GM10266 (cell line): ENCODE data around the gene CUL1.

Experiments
- DNase-seq: peaks from one replicate; pipeline ENCODE4 v3.0.0; 2012; ENCODE audit errors: extremely low spot score
- CTCF ChIP-seq: IDR thresholded peaks from 2 replicates; pipeline ENCODE4 v1.5.1; 2012; ENCODE audit warnings: mild to moderate bottlenecking, low read depth; ENCODE audit not compliant: control insufficient read depth, insufficient read depth; ENCODE audit errors: missing control alignments

Gene CUL1

GRCh38 chr7:148681821-148682220 is 16.9 kb upstream of the CUL1 start:
- TF ChIP-seq CTCF: no peak

GRCh38 chr7:148684289-148684830 is 14.3 kb upstream of the CUL1 start:
- TF ChIP-seq CTCF: no peak
- DNase-seq: no peak

More at GRCh38 chr7:148681821-148682220, 16.9 kb upstream of the CUL1 start:
- DNase-seq: no peak

GRCh38 chr7:148686312-148686937 is 12.3 kb upstream of the CUL1 start:
- no peak for TF ChIP-seq CTCF
- no peak for DNase-seq

- no peak for DNase-seq
- no peak for TF ChIP-seq CTCF
Measured at GRCh38 chr7:148687555-148687954, 11.1 kb upstream of the CUL1 start.

GRCh38 chr7:148688526-148688925 is 10.2 kb upstream of the CUL1 start:
- no peak for TF ChIP-seq CTCF
- DNase-seq: no peak

GRCh38 chr7:148693651-148694050 is 5.1 kb upstream of the CUL1 start:
- DNase-seq: no peak
- no peak for TF ChIP-seq CTCF

- DNase-seq: no peak
- no peak for TF ChIP-seq CTCF
Measured at GRCh38 chr7:148694631-148695030, 4.1 kb upstream of the CUL1 start.
